ENCODE data around the gene CDIPT.
"Not testable (repeated sequence)": the region's sequence is repeated elsewhere in the genome, so short reads cannot be mapped to it uniquely, and the experiment has no call there.

Gene CDIPT, protein sequence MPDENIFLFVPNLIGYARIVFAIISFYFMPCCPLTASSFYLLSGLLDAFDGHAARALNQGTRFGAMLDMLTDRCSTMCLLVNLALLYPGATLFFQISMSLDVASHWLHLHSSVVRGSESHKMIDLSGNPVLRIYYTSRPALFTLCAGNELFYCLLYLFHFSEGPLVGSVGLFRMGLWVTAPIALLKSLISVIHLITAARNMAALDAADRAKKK

DNA sequence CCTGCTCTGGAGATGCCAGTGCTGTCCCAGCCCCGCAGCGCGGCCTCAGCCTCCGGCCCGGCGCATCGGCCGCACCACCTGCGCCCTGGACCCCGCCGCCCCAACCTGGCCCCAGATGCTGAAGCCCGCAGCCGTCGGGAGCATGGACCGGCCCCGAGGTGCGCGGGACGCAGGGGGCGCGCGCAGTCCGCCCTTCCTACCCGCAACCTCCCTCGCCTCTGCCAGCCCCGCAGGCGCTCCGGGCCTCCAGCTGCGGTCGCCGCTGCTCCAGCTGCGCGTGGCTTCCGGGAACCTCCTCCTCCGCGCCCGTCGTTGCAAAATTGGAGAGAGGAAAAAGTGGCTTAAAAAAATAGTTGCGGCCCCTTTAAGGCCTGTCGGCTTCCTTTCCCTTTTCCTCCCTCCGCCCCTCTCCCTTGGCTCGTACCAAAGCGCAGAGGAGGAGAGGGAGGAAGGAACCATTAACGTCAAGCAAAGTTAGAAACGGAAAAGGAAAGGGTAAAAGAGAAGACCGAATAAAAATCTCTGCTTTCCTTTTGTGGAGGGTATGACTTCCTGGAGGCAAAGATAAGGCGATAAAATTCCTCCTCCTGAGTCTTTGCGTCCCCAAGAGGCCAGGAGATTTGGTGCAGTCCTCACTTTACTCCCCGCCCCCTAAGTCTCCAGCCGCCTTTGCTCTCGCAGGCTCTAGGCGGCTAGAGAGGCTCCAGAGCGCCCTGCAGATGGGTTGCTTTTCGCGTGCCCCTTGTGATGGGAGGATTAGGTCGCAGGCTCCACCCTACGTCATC lies at the start of gene CDIPT:
TSS of gene CDIPT (minus strand) at position 343 of the 785 bp plus-strand sequence. CDS start 369 bp downstream, outside the sequence.
- DNase-seq (ENCODE audit: low spot score): peak; percentile 98

DNA sequence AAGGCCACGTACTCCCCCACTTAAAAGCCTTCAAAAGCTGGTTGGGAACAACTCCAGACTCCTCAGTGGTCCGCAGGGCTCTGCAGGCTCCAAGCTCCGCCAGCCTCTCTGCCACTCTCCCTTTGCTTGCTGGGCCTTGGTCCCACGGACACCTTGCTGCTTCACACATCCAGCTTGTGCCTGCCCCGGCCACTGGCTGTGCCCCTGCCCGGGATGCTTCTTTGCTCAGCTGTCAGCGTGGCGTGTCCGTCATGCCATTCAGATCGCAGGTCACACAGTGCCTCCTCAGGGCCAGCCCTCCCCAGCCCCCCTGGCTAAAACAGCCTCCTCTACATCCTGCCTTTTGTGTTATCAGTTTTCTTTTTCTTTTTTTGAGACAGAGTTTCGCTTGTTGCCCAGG lies 49.1 kb upstream of the CDIPT start:
- no peak for DNase-seq (ENCODE audit: low spot score)

DNA sequence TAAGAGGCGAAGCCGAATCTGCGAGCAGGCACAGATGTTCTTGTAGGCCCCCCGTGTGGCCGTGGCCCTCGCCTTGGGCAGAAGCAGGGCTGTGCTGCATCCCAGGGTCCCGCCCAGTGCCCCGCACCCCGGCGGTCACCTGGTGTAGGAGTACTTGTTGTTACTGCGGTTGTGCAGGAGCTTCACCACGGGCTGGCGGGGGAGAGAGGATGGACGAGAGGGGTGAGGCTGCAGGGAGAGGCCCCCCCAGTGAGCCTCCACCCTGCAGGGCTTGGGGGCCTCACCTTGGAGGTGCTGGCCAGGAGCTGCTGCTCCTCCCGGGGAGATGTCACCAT lies 48.6 kb upstream of the CDIPT start:
- DNase-seq (ENCODE audit: low spot score): no peak

- DNase-seq (ENCODE audit: low spot score): no peak
Measured at GRCh38 chr16:29910819-29911675, 48.0 kb upstream of the CDIPT start.

DNA sequence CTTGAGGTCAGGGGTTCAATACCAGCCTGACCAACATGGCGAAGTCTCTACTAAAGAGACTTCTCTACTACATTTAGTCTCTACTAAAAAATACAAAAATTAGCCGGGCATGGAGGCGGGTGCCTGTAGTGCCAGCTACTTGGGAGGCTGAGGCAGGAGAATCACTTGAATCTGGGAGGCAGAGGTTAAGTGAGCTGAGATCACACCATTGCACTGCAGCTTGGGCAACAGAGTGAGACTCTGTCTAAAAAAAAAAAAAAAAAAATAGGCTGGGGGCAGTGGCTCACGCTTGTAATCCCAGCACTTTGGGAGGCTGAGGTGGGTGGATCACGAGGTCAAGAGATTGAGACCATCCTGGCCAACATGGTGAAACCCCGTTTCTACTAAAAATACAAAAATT lies 46.8 kb upstream of the CDIPT start:
- not testable (repeated sequence) for DNase-seq (ENCODE audit: low spot score)

DNA sequence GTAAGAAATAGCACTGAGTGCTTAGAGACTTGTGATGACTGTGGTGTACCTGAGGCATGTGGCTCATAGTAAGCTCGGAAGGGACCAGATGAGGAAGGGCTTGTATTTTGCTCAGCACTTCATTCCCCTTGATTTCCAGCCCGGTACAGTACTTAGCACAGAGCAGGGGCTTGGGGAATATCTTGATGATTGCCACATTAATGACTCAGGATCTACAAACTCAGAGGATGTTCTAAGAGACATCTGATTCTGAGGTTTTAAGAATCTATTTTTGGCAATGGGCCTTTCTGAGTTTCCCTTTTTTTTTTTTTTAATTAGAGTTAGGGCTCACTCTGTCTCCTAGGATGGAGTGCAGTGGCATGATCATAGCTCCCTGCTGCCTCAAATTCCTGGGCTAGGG lies 46.4 kb upstream of the CDIPT start:
- DNase-seq (ENCODE audit: low spot score): no peak

DNA sequence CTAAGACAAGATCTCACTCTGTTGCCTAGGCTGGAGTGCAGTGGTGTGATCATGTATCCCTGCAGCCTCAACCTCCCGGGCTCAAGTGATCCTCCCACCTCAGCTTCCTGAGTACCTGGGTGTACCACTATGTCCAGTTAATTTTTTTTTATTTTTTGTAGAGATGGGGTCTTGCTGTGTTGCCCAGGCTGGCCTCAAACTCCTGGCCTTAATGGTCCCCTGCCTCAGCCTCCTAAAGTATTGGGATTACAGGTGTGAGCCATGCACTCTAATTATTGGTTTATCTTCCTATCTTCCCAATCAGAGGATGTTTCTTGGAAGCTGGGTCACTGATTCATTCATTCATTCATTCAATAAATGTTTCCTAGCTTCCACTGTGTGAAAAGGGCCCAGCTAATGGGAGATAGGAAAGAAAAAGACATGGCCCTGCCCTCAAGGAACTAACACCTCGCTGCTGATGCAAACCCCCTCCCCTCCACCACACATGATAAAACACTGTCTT lies 45.7 kb upstream of the CDIPT start:
- DNase-seq (ENCODE audit: low spot score): no peak

GRCh38 chr16:29907973-29908372 lies 44.9 kb upstream of the CDIPT start:
- DNase-seq (ENCODE audit: low spot score): no peak

DNA sequence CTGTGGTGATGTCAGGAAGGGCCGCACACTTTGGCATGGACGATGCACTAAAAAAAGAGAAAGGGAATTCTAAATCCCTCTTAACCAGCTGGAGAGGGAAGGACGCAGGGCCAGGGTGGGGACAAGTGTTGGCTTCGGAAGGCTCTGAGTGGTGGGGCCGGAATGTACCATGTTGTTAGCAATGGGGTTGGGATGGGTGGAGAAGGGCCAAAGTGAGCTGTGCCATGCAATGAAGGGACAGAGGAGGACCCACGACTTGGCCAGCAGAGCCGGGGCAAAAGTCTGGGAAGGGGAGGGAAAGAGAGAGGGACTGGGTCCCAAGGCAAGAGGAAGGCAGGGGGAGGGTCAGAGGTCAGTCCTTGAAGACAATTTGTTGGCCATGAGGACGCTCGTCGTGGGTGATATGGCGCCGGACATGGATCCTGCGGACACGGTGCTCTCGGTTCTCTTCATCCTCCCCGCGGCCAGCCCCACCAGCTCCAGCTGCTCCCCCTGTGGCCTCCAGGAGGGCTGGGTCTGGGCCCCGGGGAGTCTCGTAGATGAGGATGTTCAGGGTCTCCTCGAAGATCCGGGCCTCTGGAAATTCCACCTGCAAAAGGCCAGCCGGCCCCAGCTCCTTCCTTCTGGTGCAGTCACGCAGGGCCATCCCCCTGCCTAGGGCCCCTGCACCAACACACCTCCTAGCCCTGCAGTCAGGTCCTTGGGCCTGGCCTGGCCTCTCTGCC lies 43.7 kb upstream of the CDIPT start:
- DNase-seq (ENCODE audit: low spot score): no peak

- DNase-seq (ENCODE audit: low spot score): no peak
Measured at GRCh38 chr16:29905668-29906067, 42.6 kb upstream of the CDIPT start.

DNA sequence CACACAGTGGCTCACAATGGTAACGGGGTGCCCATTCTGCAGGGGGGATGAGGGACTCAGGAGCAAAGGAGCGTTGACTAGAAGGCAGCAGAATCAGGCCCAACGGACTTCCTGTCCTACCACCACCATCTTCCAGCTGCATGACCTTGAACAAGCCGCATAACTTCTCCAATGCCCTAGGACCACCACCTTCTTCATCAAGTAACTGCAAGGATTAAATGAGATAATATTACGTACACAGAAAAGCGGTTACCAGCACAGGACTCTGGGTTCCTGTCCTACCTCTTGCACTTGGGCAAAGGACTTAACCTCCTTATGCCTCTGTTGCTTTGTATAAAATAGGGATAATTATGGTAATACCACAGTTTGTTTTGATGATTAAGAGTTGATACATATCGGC lies 41.9 kb upstream of the CDIPT start:
- no peak for DNase-seq (ENCODE audit: low spot score)

DNA sequence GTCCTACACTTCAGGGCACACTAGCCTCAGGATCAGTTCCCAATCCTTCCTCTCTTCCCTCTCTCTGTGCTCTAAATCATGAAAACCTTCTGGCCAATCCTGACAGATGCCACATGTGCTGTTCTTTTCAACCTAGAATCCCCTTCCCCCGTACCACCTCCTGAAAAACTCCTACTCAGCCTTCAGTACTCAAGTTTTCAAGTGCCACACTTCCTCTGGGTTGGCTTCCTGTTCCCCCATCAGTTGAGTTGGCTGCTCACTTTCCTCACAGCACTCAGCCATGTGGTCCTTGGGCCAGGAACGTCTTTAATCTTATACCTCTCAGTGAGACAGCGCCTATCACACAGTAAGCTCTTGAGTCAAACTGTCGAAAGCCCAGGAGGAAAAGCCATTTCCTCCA lies 40.6 kb upstream of the CDIPT start:
- DNase-seq (ENCODE audit: low spot score): no peak

DNA sequence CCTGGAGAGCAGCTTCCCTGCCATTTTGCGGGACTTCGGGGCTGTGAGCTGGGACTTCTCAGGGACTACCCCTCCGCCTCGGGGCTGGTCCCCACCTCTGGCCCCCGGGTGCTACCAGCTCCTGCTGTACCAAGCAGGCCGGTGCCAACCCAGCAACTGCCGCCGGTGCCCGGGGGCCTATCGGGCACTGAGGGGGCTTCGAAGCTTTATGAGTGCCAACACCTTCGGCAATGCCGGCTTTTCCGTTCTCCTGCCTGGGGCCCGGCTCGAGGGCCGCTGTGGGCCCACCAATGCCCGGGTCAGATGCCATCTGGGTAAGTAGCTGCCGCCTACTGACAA lies 38.5 kb upstream of the CDIPT start:
- DNase-seq (ENCODE audit: low spot score): no peak

- DNase-seq (ENCODE audit: low spot score): no peak
Measured at GRCh38 chr16:29900888-29901606, 38.0 kb upstream of the CDIPT start.

DNA sequence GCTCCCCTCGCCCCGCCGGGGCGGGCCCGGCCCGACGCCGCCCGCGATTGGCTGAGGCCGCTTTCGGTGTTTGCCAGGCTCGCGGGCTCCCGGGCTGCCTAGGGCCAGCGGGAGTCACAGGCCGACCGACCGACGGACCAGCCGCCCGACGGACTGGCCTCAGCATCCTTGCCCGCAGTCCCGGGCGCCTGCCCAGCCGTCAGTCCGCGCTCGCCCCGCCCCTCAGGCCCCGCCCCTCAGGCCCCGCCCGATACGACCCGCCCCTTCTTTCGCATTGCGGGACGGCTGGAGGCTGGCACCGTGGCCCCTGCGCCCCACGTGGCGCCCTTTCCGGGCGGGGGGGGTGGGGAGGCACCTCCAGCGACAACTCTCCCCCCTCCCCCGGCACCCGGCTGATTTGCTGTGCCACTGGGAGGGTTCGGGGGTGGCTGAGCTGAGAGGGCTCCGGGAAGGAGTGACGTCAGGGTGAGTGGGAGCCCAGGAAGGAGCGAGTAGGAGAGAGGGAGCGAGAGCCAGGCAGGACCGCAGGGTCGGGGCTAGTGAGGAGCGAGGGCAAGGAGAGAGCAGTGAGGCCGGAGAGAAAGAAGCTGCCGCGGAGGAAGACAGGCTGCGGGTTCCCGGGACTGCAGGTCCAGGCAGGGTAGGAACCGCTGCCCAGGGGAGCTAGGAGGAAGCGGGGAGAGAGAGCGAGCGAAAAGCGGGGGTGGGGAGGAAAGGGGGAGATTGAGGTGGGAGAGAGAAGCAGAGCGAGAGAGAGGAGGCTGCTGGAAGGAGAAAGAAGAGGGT lies 37.3 kb upstream of the CDIPT start, which contains the start of gene ASPHD1:
TSS of gene ASPHD1 (plus strand) at position 387 of the 786 bp plus-strand sequence. CDS start 484 bp downstream, outside the sequence.
- DNase-seq (ENCODE audit: low spot score): peak; percentile 94

- DNase-seq (ENCODE audit: low spot score): peak; percentile 89
Measured at GRCh38 chr16:29899516-29900101, 36.6 kb upstream of the CDIPT start, which contains the start of gene SEZ6L2. Gene SEZ6L2 (minus strand): TSS chr16:29899550. CDS start chr16:29899019, 531 bp downstream.

GRCh38 chr16:29898804-29899515 lies 35.9 kb upstream of the CDIPT start:
- DNase-seq (ENCODE audit: low spot score): no peak

- no peak for DNase-seq (ENCODE audit: low spot score)
Measured at GRCh38 chr16:29898135-29898803, 35.2 kb upstream of the CDIPT start.

DNA sequence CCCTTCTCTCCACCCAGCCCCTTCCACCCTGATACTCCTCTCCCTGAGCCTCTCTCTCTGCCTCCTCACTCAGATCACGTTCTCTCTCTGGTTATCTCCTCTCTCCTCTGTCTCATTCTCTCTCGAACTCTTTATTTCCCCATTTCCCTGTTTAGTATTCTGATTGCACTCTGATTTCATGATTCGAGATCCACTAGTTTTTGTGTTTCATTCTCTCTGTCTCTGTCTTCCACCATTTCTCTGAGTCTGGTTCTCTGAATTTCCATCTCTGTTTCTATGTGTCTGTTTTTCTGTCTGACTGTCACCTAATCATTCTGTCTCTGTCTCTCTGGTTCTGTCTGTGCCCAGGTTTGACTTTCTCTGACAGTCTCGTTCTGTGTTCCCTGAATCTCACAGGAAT lies 34.3 kb upstream of the CDIPT start:
- no peak for DNase-seq (ENCODE audit: low spot score)

Measured in putamen (tissue), 1 donor.